ENCODE measurements around the gene EFNA5.
"Not testable (repeated sequence)": the region's sequence is repeated elsewhere in the genome, so short reads cannot be mapped to it uniquely, and the experiment has no call there.

The EFNA5 gene

DNA sequence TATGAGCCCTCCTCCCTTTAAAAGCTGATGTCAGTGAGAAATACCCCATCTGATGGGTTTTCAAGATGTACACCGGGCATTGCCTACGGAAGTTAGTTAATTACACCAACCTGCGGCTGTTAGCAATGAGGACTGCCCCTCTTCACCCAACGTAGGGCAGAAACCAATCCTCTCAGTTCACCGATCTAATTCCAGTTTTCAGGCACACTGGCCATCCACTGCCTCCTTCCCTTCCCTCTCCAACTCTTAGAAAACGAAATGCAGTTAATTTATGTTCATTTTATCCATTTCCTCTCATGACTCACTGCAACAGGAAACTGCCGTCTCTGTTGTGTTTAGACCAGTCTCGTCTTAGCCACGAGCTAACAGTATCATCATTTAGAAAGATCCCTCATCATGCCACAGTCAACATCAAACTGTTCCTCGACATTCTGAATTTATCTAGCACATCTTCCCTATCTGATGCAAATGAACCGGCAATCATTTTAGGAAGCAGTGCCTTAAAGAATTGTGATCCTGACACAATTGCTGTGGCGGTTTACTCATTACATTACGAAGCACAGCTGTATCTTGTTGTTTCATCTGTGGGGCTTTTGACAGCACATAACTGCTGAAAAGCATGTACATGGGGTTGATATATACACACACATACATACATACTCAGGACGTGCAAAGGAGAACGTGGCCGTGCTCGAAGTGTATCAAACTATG, 168.6 kb downstream of the EFNA5 start:
- in situ Hi-C loops (cut with MboI; ENCODE audit: low sequenced_read_pairs) = no loop called here

- in situ Hi-C loops (cut with MboI; ENCODE audit: low sequenced_read_pairs) = no loop called here
These were observed 169.9 kb downstream of the EFNA5 start for GRCh38 chr5:107500840-107501239.

DNA sequence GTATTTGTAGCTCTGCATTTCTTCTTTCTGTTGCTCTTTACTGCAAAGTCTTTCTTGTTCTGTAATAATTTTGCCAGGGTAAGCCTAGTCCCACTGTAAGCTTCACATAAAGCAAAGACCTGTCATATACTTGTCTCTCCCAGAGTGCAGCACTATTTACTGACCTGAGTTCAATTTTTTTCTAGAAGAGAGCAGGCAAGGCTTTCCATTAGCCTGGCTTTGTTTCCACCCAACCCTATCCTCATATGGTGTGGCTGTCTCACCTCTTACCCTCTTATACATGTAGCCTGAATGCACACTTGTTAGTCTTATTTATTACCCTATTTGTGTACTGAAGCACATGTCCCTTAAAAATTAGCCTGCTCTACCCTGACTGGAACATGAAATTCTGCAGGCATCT, 170.4 kb downstream of the EFNA5 start:
- in situ Hi-C loops (cut with MboI; ENCODE audit: low sequenced_read_pairs) = no loop called here

GRCh38 chr5:107499776-107500175, 171.0 kb downstream of the EFNA5 start:
- in situ Hi-C loops (cut with MboI; ENCODE audit: low sequenced_read_pairs) = no loop called here

- in situ Hi-C loops (cut with MboI; ENCODE audit: low sequenced_read_pairs) = no loop called here
These were observed 171.5 kb downstream of the EFNA5 start for GRCh38 chr5:107499237-107499636.

DNA sequence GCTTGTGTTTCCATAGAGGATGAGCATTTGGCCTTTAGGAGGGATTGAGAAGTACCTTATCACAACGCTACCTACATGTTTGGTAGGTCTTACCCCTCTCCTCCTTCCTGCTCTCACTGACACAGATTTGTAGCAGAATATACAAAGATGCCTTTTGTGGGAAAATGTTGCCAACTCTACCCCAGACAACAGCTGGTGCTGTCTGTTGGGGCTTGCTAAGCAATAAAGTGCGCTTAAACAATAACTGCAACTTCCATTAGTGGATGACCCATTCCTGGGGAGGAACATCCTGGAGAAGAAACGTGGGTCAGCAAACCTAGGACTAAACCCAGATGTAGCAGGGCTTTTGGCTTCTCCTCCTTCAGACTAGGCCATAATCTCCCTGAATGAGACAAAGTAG, 174.3 kb downstream of the EFNA5 start:
- in situ Hi-C loops (cut with MboI; ENCODE audit: low sequenced_read_pairs) = no loop called here

GRCh38 chr5:107494129-107494528, 176.6 kb downstream of the EFNA5 start:
- in situ Hi-C loops (cut with MboI; ENCODE audit: low sequenced_read_pairs) = not testable (repeated sequence)

- in situ Hi-C loops (cut with MboI; ENCODE audit: low sequenced_read_pairs) = no loop called here
These were observed 183.6 kb downstream of the EFNA5 start for GRCh38 chr5:107487056-107487542.

DNA sequence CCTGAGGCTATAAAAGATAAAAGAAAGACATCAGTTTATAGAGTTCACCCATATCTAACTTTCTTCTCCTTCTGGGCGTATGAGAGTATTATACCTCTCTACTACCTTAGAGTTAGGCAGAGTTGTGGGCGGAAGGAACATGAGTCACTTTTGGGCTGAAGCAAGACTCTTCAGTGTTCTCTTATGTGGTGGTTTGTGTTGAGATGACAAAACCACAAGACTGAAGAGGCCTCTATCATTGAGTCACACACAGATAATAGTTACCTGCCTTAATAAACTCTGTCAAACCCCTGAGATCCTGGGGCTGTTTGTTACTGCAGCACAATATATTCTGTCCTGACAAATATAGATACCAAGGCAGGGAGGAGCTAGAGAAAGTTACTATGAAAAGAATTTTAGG, 184.2 kb downstream of the EFNA5 start:
- in situ Hi-C loops (cut with MboI; ENCODE audit: low sequenced_read_pairs) = no loop called here

DNA sequence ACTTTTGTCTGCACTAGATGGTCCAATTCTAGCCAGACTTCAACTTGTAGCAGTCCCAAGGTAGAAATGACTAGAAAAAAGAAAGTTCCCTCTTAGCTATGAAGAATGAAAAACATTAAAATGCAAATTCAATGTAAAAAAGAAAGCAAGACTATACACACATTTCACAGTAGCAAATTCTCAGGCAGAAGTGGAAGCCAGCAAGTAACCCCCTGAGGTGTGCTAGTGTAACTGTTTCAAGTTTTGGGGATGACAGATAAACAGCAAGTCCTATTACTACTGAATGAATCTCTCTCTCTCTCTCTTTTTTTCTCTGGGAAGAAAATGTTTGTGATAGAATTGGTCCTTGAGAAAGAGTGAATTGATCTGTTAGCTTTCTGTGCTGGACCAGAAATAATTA, 185.6 kb downstream of the EFNA5 start:
- in situ Hi-C loops (cut with MboI; ENCODE audit: low sequenced_read_pairs) = no loop called here

DNA sequence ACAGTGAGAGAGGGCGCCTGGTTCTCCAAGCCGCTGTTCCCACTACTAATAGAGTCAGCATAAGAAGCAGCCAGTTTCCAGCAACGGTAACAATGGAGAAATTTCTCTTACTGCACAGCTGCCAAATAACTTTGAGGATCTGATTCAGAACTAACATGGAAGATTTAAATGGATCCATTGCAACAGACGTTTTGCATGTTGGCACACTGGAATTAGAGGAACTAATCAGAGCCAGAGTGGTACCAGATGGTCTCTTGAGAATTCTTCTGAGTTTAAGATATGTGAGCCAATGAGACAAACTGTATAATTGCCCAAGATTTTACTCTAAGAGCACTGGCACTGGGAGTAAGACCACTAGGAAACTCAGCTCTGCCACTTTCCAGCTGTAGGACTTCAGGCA, 186.5 kb downstream of the EFNA5 start:
- in situ Hi-C loops (cut with MboI; ENCODE audit: low sequenced_read_pairs) = no loop called here

GRCh38 chr5:107483231-107484024, 187.3 kb downstream of the EFNA5 start:
- in situ Hi-C loops (cut with MboI; ENCODE audit: low sequenced_read_pairs) = no loop called here

DNA sequence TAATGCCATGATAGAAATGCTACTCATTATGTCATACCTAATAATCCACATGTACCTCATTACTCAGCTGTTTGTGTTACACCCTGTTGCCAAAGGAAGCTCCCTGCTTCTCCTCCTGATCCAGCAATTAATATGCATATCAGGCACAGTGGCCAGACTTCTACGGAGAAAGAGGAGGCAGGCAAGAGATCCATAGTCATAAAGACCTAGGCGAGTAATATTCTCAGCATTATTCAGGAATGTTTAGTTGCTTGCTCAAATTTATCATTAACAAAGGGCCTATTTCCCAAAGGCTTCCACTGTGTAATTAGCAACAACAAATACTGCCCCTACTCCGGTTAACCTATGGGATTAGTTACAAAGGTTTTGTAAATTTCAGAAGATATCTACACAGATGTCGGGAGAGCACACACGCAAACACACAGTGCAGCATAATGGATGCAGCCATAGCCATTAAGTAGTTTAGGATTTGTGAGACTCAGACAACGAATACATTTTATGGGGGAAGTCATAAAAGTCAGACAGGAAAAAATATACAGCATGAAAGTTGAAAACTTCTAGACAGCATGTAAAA, 192.6 kb downstream of the EFNA5 start:
- in situ Hi-C loops (cut with MboI; ENCODE audit: low sequenced_read_pairs) = no loop called here

DNA sequence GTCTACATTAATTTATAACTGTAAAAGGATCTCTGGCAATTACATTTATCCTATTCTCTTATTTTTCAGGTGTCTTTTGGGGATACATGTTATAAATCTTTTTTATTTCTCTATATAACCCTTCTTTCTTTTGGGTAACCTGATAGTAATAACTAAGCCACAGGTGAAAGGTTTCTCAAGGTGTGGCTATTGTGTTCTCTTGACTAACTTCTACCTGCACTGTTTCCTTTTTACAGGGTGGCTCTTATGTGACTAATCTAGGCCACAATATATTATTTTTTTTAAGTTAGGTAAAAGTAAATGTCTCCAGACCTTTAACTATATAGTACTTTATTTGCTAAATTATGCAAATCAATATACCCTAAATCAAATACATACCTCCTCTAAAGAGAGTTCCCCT, 193.2 kb downstream of the EFNA5 start:
- in situ Hi-C loops (cut with MboI; ENCODE audit: low sequenced_read_pairs) = no loop called here

DNA sequence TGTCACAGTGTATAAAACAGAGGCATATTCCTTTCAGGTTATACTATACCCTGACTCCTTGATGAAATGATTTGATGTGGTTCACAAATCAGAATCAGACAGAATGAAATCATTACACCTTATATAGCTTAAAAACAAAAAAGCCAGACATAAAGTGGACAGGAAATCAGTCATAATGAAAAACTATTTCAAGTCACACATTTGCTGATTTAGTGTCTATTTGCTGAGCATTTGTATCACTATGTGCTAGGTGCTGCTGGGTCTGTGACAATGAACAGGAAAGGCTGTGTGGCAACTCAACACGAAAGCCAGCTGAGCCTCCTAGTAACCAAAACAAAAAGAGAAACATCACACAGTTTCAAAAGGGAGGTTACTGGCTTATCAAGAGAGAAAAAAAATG, 194.0 kb downstream of the EFNA5 start:
- in situ Hi-C loops (cut with MboI; ENCODE audit: low sequenced_read_pairs) = no loop called here

GRCh38 chr5:107474716-107475489, 195.8 kb downstream of the EFNA5 start:
- in situ Hi-C loops (cut with MboI; ENCODE audit: low sequenced_read_pairs) = no loop called here

- in situ Hi-C loops (cut with MboI; ENCODE audit: low sequenced_read_pairs) = no loop called here
These were observed 196.4 kb downstream of the EFNA5 start for GRCh38 chr5:107474361-107474715.

DNA sequence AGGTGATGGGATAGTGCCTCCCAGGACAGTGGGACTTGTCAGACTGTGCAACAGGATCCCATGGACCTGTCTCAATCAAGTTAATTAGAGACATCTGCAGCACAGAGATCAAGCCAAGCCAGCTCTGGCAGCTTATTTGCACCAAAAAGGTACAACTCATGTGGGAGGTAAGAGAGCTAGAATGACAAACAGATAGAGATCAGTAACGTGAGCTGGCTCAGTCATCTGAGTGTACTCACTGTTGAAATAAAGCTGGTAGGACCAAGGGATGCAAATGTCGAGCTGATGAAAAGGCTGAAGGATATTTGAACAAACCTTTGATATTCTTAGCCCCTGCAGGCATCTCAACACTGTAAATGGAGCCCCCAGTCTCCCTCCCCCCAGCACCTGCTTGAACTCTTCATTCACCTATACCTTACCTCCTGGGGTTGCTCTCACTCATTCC, 198.1 kb downstream of the EFNA5 start:
- in situ Hi-C loops (cut with MboI; ENCODE audit: low sequenced_read_pairs) = no loop called here

GRCh38 chr5:107470295-107470582, 200.5 kb downstream of the EFNA5 start:
- in situ Hi-C loops (cut with MboI; ENCODE audit: low sequenced_read_pairs) = no loop called here

GRCh38 chr5:107469485-107470294, 201.0 kb downstream of the EFNA5 start:
- in situ Hi-C loops (cut with MboI; ENCODE audit: low sequenced_read_pairs) = no loop called here

- in situ Hi-C loops (cut with MboI; ENCODE audit: low sequenced_read_pairs) = no loop called here
These were observed 201.7 kb downstream of the EFNA5 start for GRCh38 chr5:107469064-107469463.
